Endothelial cell of umbilical vein (primary cell): ENCODE measurements around the gene ITPR2. TPM values are rescaled to one million over a fixed set of nuclear protein-coding genes. Genes with fewer than 3 reads are reported as not detected.

Source experiments
- BruUV-seq: library from RNA; stranded (reverse); fragments of 400-500 nt; replicated peaks from 2 replicates; lab custom pipeline; 2021; lab: Mats Ljungman, UMichigan
- CTCF ChIA-PET: fragments of 300-600, 350-600 bp; sonication (Branson Sonifier 250); formaldehyde crosslinking; loops from one replicate; lab custom pipeline; 2021; ENCODE audit warnings: antibody characterized with exemption, inconsistent platforms; lab: Charles Lee
- POLR2A ChIA-PET: fragments of 300-600, 350-600 bp; sonication (Branson Sonifier 250); formaldehyde crosslinking; loops from one replicate; lab custom pipeline; 2021; ENCODE audit warnings: antibody characterized with exemption, inconsistent platforms; lab: Charles Lee
- DNase-seq: peaks from one replicate; pipeline ENCODE4 v3.0.0-alpha.2; 2011; ENCODE audit warnings: low read depth, low spot score
- FAIRE-seq: peaks from 2 replicates; lab custom pipeline; 2011; peaks lifted over from hg19 to GRCh38; lab: Jason Lieb, UNC
- H2AFZ ChIP-seq: 2 replicates; pipeline ENCODE4 v1.6.0; 2012; ENCODE audit warnings: low read depth, low read length, control low read depth, inconsistent platforms
- H3K27ac ChIP-seq: 2 replicates; pipeline ENCODE4 v1.5.1; 2011; ENCODE audit warnings: low read depth, mild to moderate bottlenecking, control low read depth, low read length, moderate library complexity; ENCODE audit not compliant: insufficient read depth
- H3K27me3 ChIP-seq, 2 experiments: 2 replicates each; pipeline versions ENCODE4 v1.6.0 to v1.6.1; 2011; ENCODE audit warnings: low read length in 2 of 2, mixed read lengths in 1 of 2; ENCODE audit not compliant: control insufficient read depth in 2 of 2, insufficient read depth in 2 of 2
- H3K36me3 ChIP-seq, 2 experiments: 2 replicates in 1 of 2; 3 replicates in 1 of 2; pipeline ENCODE4 v1.5.1; 2011; ENCODE audit warnings: low read length in 2 of 2, mild to moderate bottlenecking in 1 of 2, moderate library complexity in 1 of 2; ENCODE audit not compliant: control insufficient read depth in 2 of 2, insufficient read depth in 2 of 2; ENCODE audit errors: extremely low read depth in 1 of 2
- H3K4me1 ChIP-seq: 3 replicates; pipeline ENCODE4 v1.5.1; 2011; ENCODE audit warnings: mild to moderate bottlenecking, low read length; ENCODE audit not compliant: control insufficient read depth, insufficient read depth; ENCODE audit errors: extremely low read depth
- H3K4me2 ChIP-seq: 2 replicates; pipeline ENCODE4 v1.6.1; 2011; ENCODE audit warnings: low read length, control low read depth, mixed read lengths; ENCODE audit not compliant: insufficient read depth
- H3K4me3 ChIP-seq, 3 experiments: fragments of 200-600 bp in 1 of 3; sonication (generic), shearing (Covaris generic) in 1 of 3; replicated peaks in 1 of 3; 2 replicates each; pipeline ENCODE4 v1.5.1; 2011 to 2016; ENCODE audit warnings: control low read depth in 3 of 3, low read length in 3 of 3, mild to moderate bottlenecking in 2 of 3, inconsistent platforms in 1 of 3, low read depth in 1 of 3, moderate library complexity in 1 of 3; ENCODE audit not compliant: insufficient read depth in 1 of 3
- H3K79me2 ChIP-seq: 2 replicates; pipeline ENCODE4 v1.6.0; 2012; ENCODE audit warnings: low read length, inconsistent platforms; ENCODE audit not compliant: control insufficient read depth, insufficient read depth
- H3K9ac ChIP-seq: replicated peaks from 2 replicates; pipeline ENCODE3; 2011; ENCODE audit warnings: low read length, control low read depth; ENCODE audit not compliant: insufficient read depth; ENCODE audit errors: extremely low read depth
- H3K9me1 ChIP-seq: replicated peaks from 3 replicates; pipeline ENCODE4 v1.6.0; 2011; ENCODE audit warnings: mild to moderate bottlenecking, low read length; ENCODE audit not compliant: control insufficient read depth, insufficient read depth; ENCODE audit errors: extremely low read depth
- H3K9me3 ChIP-seq: replicated peaks from 2 replicates; pipeline ENCODE4 v1.5.1; 2012; ENCODE audit warnings: low read length, inconsistent platforms; ENCODE audit not compliant: control insufficient read depth, insufficient read depth
- H4K20me1 ChIP-seq: replicated peaks from 2 replicates; pipeline ENCODE3; 2011; ENCODE audit warnings: mild to moderate bottlenecking, low read length; ENCODE audit not compliant: control insufficient read depth, insufficient read depth; ENCODE audit errors: extremely low read depth
- EZH2 ChIP-seq: IDR thresholded peaks from 2 replicates; pipeline ENCODE4 v1.6.1; 2012; ENCODE audit warnings: borderline replicate concordance, low read depth, mild to moderate bottlenecking, moderate library complexity, low read length, inconsistent platforms; ENCODE audit not compliant: severe bottlenecking
- FOS ChIP-seq: IDR thresholded peaks from 2 replicates; pipeline ENCODE4 v1.6.1; 2011; ENCODE audit warnings: mild to moderate bottlenecking, low read length, moderate library complexity, borderline replicate concordance; ENCODE audit not compliant: insufficient read depth
- GATA2 ChIP-seq: IDR thresholded peaks from 2 replicates; pipeline ENCODE4 v1.7.0; 2011; ENCODE audit warnings: low read depth, mild to moderate bottlenecking, moderate library complexity, mixed read lengths, low read length; ENCODE audit not compliant: insufficient read length, insufficient read depth
- JUN ChIP-seq: IDR thresholded peaks from 2 replicates; pipeline ENCODE4 v1.6.1; 2011; ENCODE audit warnings: borderline replicate concordance, low read depth; ENCODE audit not compliant: insufficient read length, insufficient read depth
- MYC ChIP-seq: IDR thresholded peaks from one replicate; pipeline ENCODE4 v1.6.1; 2011; ENCODE audit warnings: mild to moderate bottlenecking, low read depth, low read length
- POLR2A ChIP-seq: IDR thresholded peaks from 2 replicates; pipeline ENCODE4 v1.6.1; 2012; ENCODE audit warnings: low read depth, mild to moderate bottlenecking, control low read depth, low read length
- POLR2AphosphoS5 ChIP-seq: IDR thresholded peaks from 2 replicates; pipeline ENCODE4 v1.6.1; 2012; ENCODE audit warnings: low read depth, mild to moderate bottlenecking, control low read depth, low read length, moderate library complexity; ENCODE audit not compliant: insufficient read depth
- dilution Hi-C: fragments of 300-500 bp; cut with MboI; formaldehyde crosslinking; loops from one replicate; pipeline ENCODE4 v1.15.0; 2019; ENCODE audit warnings: low sequenced_read_pairs; ENCODE audit not compliant: extremely low pct_ligation_motif_present
- intact Hi-C: fragments of 100-400 bp; cut with micrococcal nuclease; formaldehyde crosslinking; loops from one replicate; pipeline ENCODE4 v1.10.0; 2022
- polyA plus RNA-seq, 4 experiments: library from polyadenylated mRNA; depleted of rRNA in 3 of 4; stranded (reverse) in 3 of 4; unstranded in 1 of 4; fragments of >200 nt; gene quantifications; 2 replicates each; pipeline versions ENCODE4 v1.2.1 to v1.2.3, GENCODE V29; 2011 to 2012; ENCODE audit warnings: missing spikeins in 1 of 4
- total RNA-seq: library from RNA; stranded (reverse); gene quantifications from 2 replicates; pipeline ENCODE4 v1.2.3, GENCODE V29; 2021
- TF ChIP-seq, protein P1 (sequence below): IDR thresholded peaks from 2 replicates; pipeline ENCODE4 v1.6.1; 2011; ENCODE audit not compliant: insufficient read depth, insufficient read length
- TF ChIP-seq, protein P2 (sequence below), 2 donors: IDR thresholded peaks; 1 replicate in 1 of 2; 2 replicates in 1 of 2; pipeline ENCODE4 v1.5.1; 2011; ENCODE audit warnings: low read length in 2 of 2, mild to moderate bottlenecking in 2 of 2, moderate library complexity in 2 of 2, control low read depth in 1 of 2, inconsistent platforms in 1 of 2, low read depth in 1 of 2; ENCODE audit not compliant: insufficient read depth in 1 of 2; ENCODE audit errors: extremely low read depth in 1 of 2

Gene ITPR2
- total and polyA plus RNA-seq, 2 donors (not counting 3 experiments of a cell fraction or from before 2014, with no cell fraction given), result 16.2 to 86.8 TPM

DNA sequence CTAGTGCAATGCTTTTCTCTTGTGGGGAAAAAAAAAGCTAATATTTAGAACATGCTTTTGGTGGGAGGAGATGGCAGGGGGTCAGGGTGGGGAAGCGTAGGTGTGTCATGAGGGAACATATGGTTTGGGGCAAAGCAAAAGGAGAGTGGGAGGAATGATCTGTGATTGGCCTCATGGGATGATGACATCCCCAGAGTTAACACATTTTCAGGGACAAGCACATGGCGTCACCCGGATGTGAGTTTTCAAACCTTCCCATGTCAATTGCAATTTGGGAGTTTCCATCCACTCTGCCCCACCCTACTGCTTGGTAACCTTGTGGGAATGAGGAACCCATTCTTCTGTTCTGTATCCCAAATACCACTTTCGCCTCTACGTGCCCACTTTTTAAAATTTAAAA is 473.4 kb downstream of the ITPR2 start:
- Histone ChIP-seq H3K36me3 (no peaks in the 10 kb centered on the region), H3K4me3 (no peak overlapping the region), H3K4me1 (no peaks in the 10 kb centered on the region), H3K4me2 (no peak overlapping the region), H3K27ac (no peak overlapping the region), H2AFZ (no peak overlapping the region), H3K9me3 (no peaks in the 10 kb centered on the region), H4K20me1 (no peaks in the 10 kb centered on the region), H3K9ac (no peak overlapping the region), H3K27me3 (no peaks in the 10 kb centered on the region), H3K79me2 (no peaks in the 10 kb centered on the region), H3K9me1 (no peaks in the 10 kb centered on the region)
- POLR2A ChIA-PET, result no interaction called here
- dilution Hi-C loops, result no loop called here
- CTCF ChIA-PET, result no interaction called here
- DNase-seq (no peak), FAIRE-seq (no peak)
- BruUV-seq, result no TSS peak
- TF ChIP-seq, protein P1, sequence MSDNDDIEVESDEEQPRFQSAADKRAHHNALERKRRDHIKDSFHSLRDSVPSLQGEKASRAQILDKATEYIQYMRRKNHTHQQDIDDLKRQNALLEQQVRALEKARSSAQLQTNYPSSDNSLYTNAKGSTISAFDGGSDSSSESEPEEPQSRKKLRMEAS, result no peak
- TF ChIP-seq, protein P2, sequence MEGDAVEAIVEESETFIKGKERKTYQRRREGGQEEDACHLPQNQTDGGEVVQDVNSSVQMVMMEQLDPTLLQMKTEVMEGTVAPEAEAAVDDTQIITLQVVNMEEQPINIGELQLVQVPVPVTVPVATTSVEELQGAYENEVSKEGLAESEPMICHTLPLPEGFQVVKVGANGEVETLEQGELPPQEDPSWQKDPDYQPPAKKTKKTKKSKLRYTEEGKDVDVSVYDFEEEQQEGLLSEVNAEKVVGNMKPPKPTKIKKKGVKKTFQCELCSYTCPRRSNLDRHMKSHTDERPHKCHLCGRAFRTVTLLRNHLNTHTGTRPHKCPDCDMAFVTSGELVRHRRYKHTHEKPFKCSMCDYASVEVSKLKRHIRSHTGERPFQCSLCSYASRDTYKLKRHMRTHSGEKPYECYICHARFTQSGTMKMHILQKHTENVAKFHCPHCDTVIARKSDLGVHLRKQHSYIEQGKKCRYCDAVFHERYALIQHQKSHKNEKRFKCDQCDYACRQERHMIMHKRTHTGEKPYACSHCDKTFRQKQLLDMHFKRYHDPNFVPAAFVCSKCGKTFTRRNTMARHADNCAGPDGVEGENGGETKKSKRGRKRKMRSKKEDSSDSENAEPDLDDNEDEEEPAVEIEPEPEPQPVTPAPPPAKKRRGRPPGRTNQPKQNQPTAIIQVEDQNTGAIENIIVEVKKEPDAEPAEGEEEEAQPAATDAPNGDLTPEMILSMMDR (IDR thresholded peaks at IDR 0.05; ENCODE audit: extremely low read depth in 1 of 2, insufficient read depth in 1 of 2, low read depth in 1 of 2, low read length in 2 of 2), result no peak
- TF ChIP-seq FOS (no peak), JUN (no peak), GATA2 (no peak), MYC (no peak), EZH2 (no peak), POLR2AphosphoS5 (no peak), POLR2A (no peak)
- intact Hi-C loops, result no loop called here
